ENCODE results near the gene ARHGAP32.

DNA sequence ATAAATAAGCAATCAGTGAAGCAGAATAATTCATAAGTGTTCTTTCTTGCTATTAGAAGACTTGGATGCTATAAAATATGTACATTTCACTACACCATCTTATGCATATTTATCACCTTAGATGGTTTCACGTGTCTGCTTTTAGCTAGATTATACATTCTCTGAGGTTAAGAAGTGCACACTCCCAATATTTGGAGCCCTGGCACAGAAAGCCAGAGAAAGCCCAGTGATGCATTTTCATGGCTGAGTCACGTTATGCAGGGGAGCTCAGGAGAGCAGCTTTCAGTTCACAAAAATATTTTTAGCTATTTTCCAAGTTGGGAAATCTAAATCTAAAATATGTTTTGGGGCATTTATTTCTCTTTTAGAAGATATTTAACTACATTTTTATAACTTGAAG is 244.4 kb downstream of the ARHGAP32 start:
- TF ChIP-seq EZH2phosphoT487 (IDR thresholded peaks at IDR 0.05; ENCODE audit: insufficient read depth, low read depth): no peak
- TF ChIP-seq EZH2 (IDR thresholded peaks at IDR 0.05; ENCODE audit: insufficient read depth, poor library complexity, severe bottlenecking): no peak
